Keratinocyte (primary cell): Measurements from ENCODE around the gene CBX2. TPM values are rescaled to one million over a fixed set of nuclear protein-coding genes. Genes with fewer than 3 reads are reported as not detected.

Experiments
- DNase-seq: peaks from one replicate; pipeline ENCODE4 v3.0.0-alpha.2; 2011; ENCODE audit warnings: low read depth, missing footprints, low spot score
- FAIRE-seq: peaks from 2 replicates; lab custom pipeline; 2011; peaks lifted over from hg19 to GRCh38; lab: Jason Lieb, UNC
- H2AFZ ChIP-seq: 2 replicates; pipeline ENCODE4 v1.6.0; 2012; ENCODE audit warnings: low read length, control low read depth, inconsistent platforms; ENCODE audit not compliant: control insufficient read depth
- H3K27ac ChIP-seq: 2 replicates; pipeline ENCODE4 v1.5.1; 2011; ENCODE audit warnings: low read length; ENCODE audit not compliant: control insufficient read depth, insufficient read depth
- H3K27me3 ChIP-seq: 3 replicates; pipeline ENCODE4 v1.6.0; 2011; ENCODE audit warnings: low read length; ENCODE audit not compliant: control insufficient read depth, insufficient read depth; ENCODE audit errors: extremely low read depth
- H3K36me3 ChIP-seq, 2 experiments: 2 replicates in 1 of 2; 3 replicates in 1 of 2; pipeline ENCODE4 v1.5.1; 2011; ENCODE audit warnings: low read length in 2 of 2, mild to moderate bottlenecking in 1 of 2; ENCODE audit not compliant: control insufficient read depth in 2 of 2, insufficient read depth in 2 of 2; ENCODE audit errors: extremely low read depth in 1 of 2
- H3K4me1 ChIP-seq: 3 replicates; pipeline ENCODE4 v1.5.1; 2011; ENCODE audit warnings: low read length; ENCODE audit not compliant: control insufficient read depth, insufficient read depth; ENCODE audit errors: extremely low read depth
- H3K4me2 ChIP-seq: 3 replicates; pipeline ENCODE4 v1.6.0; 2011; ENCODE audit warnings: low read depth, low read length; ENCODE audit not compliant: control insufficient read depth, insufficient read depth; ENCODE audit errors: extremely low read depth
- H3K4me3 ChIP-seq, 3 experiments: fragments of 200-600 bp in 1 of 3; sonication (generic) in 1 of 3; 2 replicates in 2 of 3; 3 replicates in 1 of 3; pipeline ENCODE4 v1.5.1; 2011 to 2016; ENCODE audit warnings: low read length in 3 of 3, mild to moderate bottlenecking in 3 of 3, control low read depth in 2 of 3, inconsistent platforms in 1 of 3, low read depth in 1 of 3, mixed read lengths in 1 of 3, mixed run types in 1 of 3, moderate library complexity in 1 of 3; ENCODE audit not compliant: control insufficient read depth in 2 of 3, insufficient read depth in 2 of 3; ENCODE audit errors: extremely low read depth in 1 of 3
- H3K79me2 ChIP-seq: 2 replicates; pipeline ENCODE4 v1.6.0; 2012; ENCODE audit warnings: low read length; ENCODE audit not compliant: control insufficient read depth, insufficient read depth
- H3K9ac ChIP-seq: 3 replicates; pipeline ENCODE4 v1.6.0; 2011; ENCODE audit warnings: low read length; ENCODE audit not compliant: control insufficient read depth, insufficient read depth; ENCODE audit errors: extremely low read depth
- H3K9me1 ChIP-seq: 3 replicates; pipeline ENCODE4 v1.6.0; 2011; ENCODE audit warnings: low read length; ENCODE audit not compliant: control insufficient read depth, insufficient read depth; ENCODE audit errors: extremely low read depth
- H3K9me3 ChIP-seq: 2 replicates; pipeline ENCODE4 v1.5.1; 2012; ENCODE audit warnings: low read depth, low read length; ENCODE audit not compliant: control insufficient read depth
- H4K20me1 ChIP-seq: 3 replicates; pipeline ENCODE4 v1.6.0; 2011; ENCODE audit warnings: low read length; ENCODE audit not compliant: control insufficient read depth, insufficient read depth; ENCODE audit errors: extremely low read depth
- EZH2 ChIP-seq: IDR thresholded peaks from one replicate; pipeline ENCODE4 v1.6.1; 2012; ENCODE audit warnings: inconsistent platforms, mild to moderate bottlenecking, low read length, moderate library complexity
- dilution Hi-C: fragments of 300-500 bp; cut with MboI; formaldehyde crosslinking; loops from one replicate; pipeline ENCODE4 v1.7.0; 2020; ENCODE audit warnings: low sequenced_read_pairs; ENCODE audit not compliant: extremely low pct_ligation_motif_present
- polyA plus RNA-seq, 5 experiments: library from polyadenylated mRNA; depleted of rRNA in 3 of 5; stranded (reverse) in 3 of 5; stranded (forward) in 1 of 5; unstranded in 1 of 5; fragments of >200 nt; gene quantifications; 1 replicate in 1 of 5; 2 replicates in 3 of 5; 3 replicates in 1 of 5; pipeline versions ENCODE4 v1.2.1 to v1.2.3, GENCODE V29; 2011 to 2012; ENCODE audit warnings: missing spikeins in 2 of 5, low read depth in 1 of 5, low replicate concordance in 1 of 5
- TF ChIP-seq, protein P1 (sequence below), 3 experiments: IDR thresholded peaks in 1 of 3; conservative IDR thresholded peaks in 1 of 3; optimal IDR thresholded peaks in 1 of 3; 2 replicates in 2 of 3; 3 replicates in 1 of 3; pipeline versions ENCODE3 to v1.5.1; 2011; ENCODE audit warnings: low read length in 3 of 3, mild to moderate bottlenecking in 3 of 3, moderate library complexity in 2 of 3, control low read depth in 1 of 3, inconsistent platforms in 1 of 3; ENCODE audit not compliant: insufficient read depth in 2 of 3; ENCODE audit errors: extremely low read depth in 1 of 3

The CBX2 gene
- polyA plus RNA-seq, 1 donor (not counting 4 experiments of a cell fraction or from before 2014, with no cell fraction given) = 1.7 TPM

DNA sequence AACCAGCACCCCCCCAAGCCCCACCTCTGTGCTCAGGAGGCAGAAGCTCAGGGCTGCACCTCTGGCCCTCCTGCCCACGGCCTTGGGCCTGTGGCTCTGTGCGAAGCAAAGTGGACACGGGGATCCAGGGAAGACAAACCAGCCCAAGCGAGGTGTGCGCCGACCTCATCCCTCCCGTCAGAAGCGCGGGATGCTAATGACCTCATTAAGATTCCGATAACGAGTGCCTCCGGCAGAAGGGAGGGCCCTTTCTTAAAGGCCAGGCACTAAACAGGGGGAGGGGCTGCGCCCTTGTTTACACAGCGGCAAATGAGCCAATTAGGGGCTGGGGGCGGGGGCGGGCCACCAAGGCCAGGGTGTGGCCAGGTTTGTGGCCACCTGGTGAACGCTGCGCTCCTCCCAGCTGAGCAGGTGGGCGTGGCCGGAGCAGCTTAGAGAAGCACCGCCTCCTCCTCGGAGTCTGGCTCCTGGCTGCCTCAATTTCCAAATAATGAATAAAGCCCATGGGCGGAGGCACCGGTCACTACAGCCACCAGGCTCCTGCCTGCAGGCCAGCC, 58.1 kb downstream of the CBX2 start:
- Histone ChIP-seq H3K27ac (peak overlapping the region; percentile 54), H3K27me3 (peaks cover 14% of the 10 kb centered on the region), H3K79me2 (peaks cover 7% of the 10 kb centered on the region), H3K4me3 (peak overlapping the region in 1 of 3 experiments; percentile 84), H4K20me1 (peaks cover 5% of the 10 kb centered on the region), H3K9me3 (no peaks in the 10 kb centered on the region), H3K9me1 (no peaks in the 10 kb centered on the region), H3K9ac (peak overlapping the region; percentile 67), H3K4me1 (peaks cover 26% of the 10 kb centered on the region), H2AFZ (no peak overlapping the region), H3K4me2 (peak overlapping the region; percentile 98), H3K36me3 (peaks cover 0 to 6% of the 10 kb centered on the region in 2 experiments)
- no peak for TF ChIP-seq EZH2
- TF ChIP-seq, protein P1, sequence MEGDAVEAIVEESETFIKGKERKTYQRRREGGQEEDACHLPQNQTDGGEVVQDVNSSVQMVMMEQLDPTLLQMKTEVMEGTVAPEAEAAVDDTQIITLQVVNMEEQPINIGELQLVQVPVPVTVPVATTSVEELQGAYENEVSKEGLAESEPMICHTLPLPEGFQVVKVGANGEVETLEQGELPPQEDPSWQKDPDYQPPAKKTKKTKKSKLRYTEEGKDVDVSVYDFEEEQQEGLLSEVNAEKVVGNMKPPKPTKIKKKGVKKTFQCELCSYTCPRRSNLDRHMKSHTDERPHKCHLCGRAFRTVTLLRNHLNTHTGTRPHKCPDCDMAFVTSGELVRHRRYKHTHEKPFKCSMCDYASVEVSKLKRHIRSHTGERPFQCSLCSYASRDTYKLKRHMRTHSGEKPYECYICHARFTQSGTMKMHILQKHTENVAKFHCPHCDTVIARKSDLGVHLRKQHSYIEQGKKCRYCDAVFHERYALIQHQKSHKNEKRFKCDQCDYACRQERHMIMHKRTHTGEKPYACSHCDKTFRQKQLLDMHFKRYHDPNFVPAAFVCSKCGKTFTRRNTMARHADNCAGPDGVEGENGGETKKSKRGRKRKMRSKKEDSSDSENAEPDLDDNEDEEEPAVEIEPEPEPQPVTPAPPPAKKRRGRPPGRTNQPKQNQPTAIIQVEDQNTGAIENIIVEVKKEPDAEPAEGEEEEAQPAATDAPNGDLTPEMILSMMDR (optimal IDR thresholded peaks at IDR 0.05 in 1 of 3, IDR thresholded peaks at IDR 0.05 in 1 of 3, conservative IDR thresholded peaks at IDR 0.05 in 1 of 3; ENCODE audit: extremely low read depth in 1 of 3, insufficient read depth in 2 of 3, low read length in 3 of 3) = no peak
- FAIRE-seq (no peak), DNase-seq (no peak)
- dilution Hi-C loops = no loop called here

DNA sequence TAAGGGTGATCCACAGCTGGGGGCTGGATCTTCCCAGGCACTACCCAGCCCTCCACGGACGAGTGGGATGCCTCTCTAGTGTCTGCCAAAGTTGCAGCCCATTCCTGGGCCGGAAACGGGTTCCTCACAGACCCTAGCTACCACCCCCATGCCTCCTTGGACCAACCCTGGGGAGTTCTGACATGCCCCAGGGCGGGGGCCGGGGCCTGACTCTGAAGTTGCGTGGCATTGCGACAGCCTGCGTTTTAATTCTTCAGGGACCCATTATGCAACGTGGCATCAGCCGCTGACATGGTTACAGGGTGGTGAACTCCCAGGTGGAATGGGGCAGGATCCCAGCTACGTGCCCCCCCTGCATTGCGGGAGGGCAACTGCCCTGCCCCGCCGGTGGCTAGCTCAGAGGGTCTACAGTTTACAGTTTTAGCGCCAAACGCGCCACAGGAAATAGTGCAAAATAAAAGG, 58.6 kb downstream of the CBX2 start:
- TF ChIP-seq, protein P1 (optimal IDR thresholded peaks at IDR 0.05 in 1 of 3, IDR thresholded peaks at IDR 0.05 in 1 of 3, conservative IDR thresholded peaks at IDR 0.05 in 1 of 3; ENCODE audit: extremely low read depth in 1 of 3, insufficient read depth in 2 of 3, low read length in 3 of 3) = no peak
- no peak for TF ChIP-seq EZH2
- Histone ChIP-seq H3K4me1 (peaks cover 29% of the 10 kb centered on the region), H3K27ac (peak overlapping the region; percentile 54), H3K9ac (peak overlapping the region; percentile 67), H3K36me3 (peaks cover 0 to 6% of the 10 kb centered on the region in 2 experiments), H4K20me1 (peaks cover 5% of the 10 kb centered on the region), H3K9me1 (no peaks in the 10 kb centered on the region), H3K4me3 (peak overlapping the region; percentile 29 to 84 (median 69)), H2AFZ (no peak overlapping the region), H3K27me3 (peaks cover 19% of the 10 kb centered on the region), H3K9me3 (no peaks in the 10 kb centered on the region), H3K4me2 (peak overlapping the region; percentile 98), H3K79me2 (peaks cover 7% of the 10 kb centered on the region)
- DNase-seq (no peak), FAIRE-seq (no peak)
- dilution Hi-C loops = no loop called here
